Spleen (tissue), 11 donors: ENCODE results near the gene ARID3A. TPM values are rescaled to one million over a fixed set of nuclear protein-coding genes. Genes with fewer than 3 reads are reported as not detected.

Experiments
- DNase-seq: peaks from one replicate; pipeline ENCODE4 v3.0.0-alpha.2; 2020
- H3K27ac ChIP-seq, 8 donors: fragments of 200-600 bp; sonication (generic) in 7 of 8; 1 replicate in 4 of 8; 2 replicates in 4 of 8; pipeline versions ENCODE4 v1.5.0 to v1.8.0; 2016 to 2021; ENCODE audit warnings: inconsistent platforms in 4 of 8, mild to moderate bottlenecking in 4 of 8, moderate library complexity in 1 of 8
- H3K27me3 ChIP-seq, 7 donors: fragments of 200-600 bp; sonication (generic) in 6 of 7; replicated peaks in 1 of 7; 1 replicate in 4 of 7; 2 replicates in 3 of 7; pipeline versions ENCODE4 v1.5.0 to v1.8.0; 2016 to 2021; ENCODE audit warnings: inconsistent platforms in 3 of 7, mild to moderate bottlenecking in 1 of 7
- H3K36me3 ChIP-seq, 6 donors: fragments of 200-600 bp; sonication (generic) in 5 of 6; 1 replicate in 4 of 6; 2 replicates in 2 of 6; pipeline versions ENCODE4 v1.5.0 to v1.8.0; 2016 to 2021; ENCODE audit warnings: inconsistent platforms in 2 of 6
- H3K4me1 ChIP-seq, 6 donors: fragments of 200-600 bp; sonication (generic) in 5 of 6; 1 replicate in 3 of 6; 2 replicates in 3 of 6; pipeline versions ENCODE4 v1.5.0 to v1.8.0; 2016 to 2021; ENCODE audit warnings: inconsistent platforms in 3 of 6
- H3K4me3 ChIP-seq, 8 donors: fragments of 200-600 bp; sonication (generic) in 7 of 8; 1 replicate in 4 of 8; 2 replicates in 4 of 8; pipeline versions ENCODE4 v1.5.0 to v1.8.0; 2016 to 2021; ENCODE audit warnings: inconsistent platforms in 4 of 8, mild to moderate bottlenecking in 4 of 8, moderate library complexity in 2 of 8
- H3K9me3 ChIP-seq, 8 donors: fragments of 200-600 bp; sonication (generic) in 7 of 8; 1 replicate in 4 of 8; 2 replicates in 4 of 8; pipeline versions ENCODE4 v1.5.0 to v1.8.0; 2016 to 2021; ENCODE audit warnings: inconsistent platforms in 4 of 8
- POLR2A ChIP-seq, 3 donors: fragments of 450-650 bp; IDR thresholded peaks; one replicate each; pipeline ENCODE4 v1.5.1; 2017; ENCODE audit warnings: antibody characterized with exemption in 3 of 3, mild to moderate bottlenecking in 1 of 3
- POLR2AphosphoS5 ChIP-seq, 3 donors: sonication (generic); formaldehyde crosslinking; IDR thresholded peaks; one replicate each; pipeline ENCODE4 v1.5.1; 2017; ENCODE audit warnings: antibody characterized with exemption in 3 of 3
- WGBS, 5 donors: extraction: QIAGEN DNeasy Blood & Tissue Kit in 3 of 5; methylation state at CpG; one replicate each; pipeline versions ENCODE4 v1.1.5 to v1.1.7; 2013 to 2018; 5-methylcytosine and 5-hydroxymethylcytosine counted together
- intact Hi-C: fragments of 100-400 bp; cut with DNase I; formaldehyde crosslinking; loops from one replicate; pipeline ENCODE4 v1.15.0; 2023; ENCODE audit warnings: low total_unique reads
- polyA plus RNA-seq, 3 donors: library from polyadenylated mRNA; stranded (reverse); fragments of 200-250 nt; gene quantifications; one replicate each; pipeline ENCODE4 v1.2.1, GENCODE V29; 2013
- total RNA-seq, 7 donors: library from RNA; depleted of rRNA in 3 of 7; stranded (reverse); fragments of >200 nt in 3 of 7; fragmentation: NEBNext Ultra II Directional in 4 of 7; extraction: Animal tissue kit (Norgen Biotek cat#: 25700) in 4 of 7; gene quantifications; one replicate each; pipeline versions ENCODE4 v1.1.0 to v1.2.1, GENCODE V29; 2016 to 2021
- TF ChIP-seq, protein P1 (sequence below), 11 experiments: fragments of 200-600 bp in 7 of 11; fragments of 450-650 bp in 4 of 11; sonication (generic) in 4 of 11; IDR thresholded peaks in 8 of 11; conservative IDR thresholded peaks in 3 of 11; 1 replicate in 7 of 11; 2 replicates in 4 of 11; pipeline versions ENCODE4 v1.4.0 to v1.8.0; 2016 to 2021; ENCODE audit warnings: antibody characterized with exemption in 11 of 11, inconsistent platforms in 4 of 11, mild to moderate bottlenecking in 1 of 11
- donor health status: healthy with polysubstance abuse.
- donor health status: DM: no; HTN: no; CAD: no; lungs with moderate emphysema.
- donor health status: DM: no; HTN: no; CAD: no.
- donor health status: Bipolar disorder and iron deficiency.
- donor health status: healthy.
- donor health status: DM: no; HTN: no; CAD: no.
- donor health status: DM: yes; HTN: yes; CAD: no.

Gene ARID3A
- total and polyA plus RNA-seq, 10 donors = 2.5 to 42.5 (median 17.7) TPM

DNA sequence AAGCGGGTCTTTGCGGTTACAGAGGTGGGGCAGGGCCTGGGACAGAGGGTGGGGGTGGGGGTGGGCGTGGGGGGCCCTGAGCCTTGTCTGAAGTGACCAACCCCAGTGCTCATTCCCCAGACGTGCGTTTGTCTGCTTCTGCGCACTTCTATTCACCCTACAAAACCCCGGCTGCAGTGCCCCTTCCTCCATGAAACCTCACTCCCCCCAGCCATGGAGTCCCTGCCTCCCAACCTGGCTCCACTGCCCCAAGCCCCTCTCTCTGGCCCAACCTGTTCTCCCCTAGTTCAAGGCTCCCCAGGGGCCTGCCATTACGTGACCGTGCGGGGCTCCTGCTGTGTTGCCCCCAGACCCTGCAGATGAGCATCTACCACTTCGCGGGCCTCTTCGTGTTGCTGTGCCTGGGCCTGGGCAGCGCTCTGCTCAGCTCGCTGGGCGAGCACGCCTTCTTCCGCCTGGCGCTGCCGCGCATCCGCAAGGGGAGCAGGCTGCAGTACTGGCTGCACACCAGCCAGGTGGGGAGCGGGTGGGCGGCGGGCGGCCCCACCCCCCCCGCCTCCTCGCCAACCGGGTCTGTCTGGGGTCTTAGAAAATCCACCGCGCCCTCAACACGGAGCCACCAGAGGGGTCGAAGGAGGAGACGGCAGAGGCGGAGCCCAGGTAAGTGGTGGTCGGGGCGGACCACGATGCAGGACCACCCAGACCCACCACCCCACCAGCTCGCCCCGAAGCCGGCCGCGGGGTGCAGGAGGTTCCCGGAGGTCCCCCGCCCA lies 82.6 kb downstream of the ARID3A start:
- H3K27me3 ChIP-seq = peaks cover 0 to 13% (median 0%) of the 10 kb centered on the region in 7 donors

DNA sequence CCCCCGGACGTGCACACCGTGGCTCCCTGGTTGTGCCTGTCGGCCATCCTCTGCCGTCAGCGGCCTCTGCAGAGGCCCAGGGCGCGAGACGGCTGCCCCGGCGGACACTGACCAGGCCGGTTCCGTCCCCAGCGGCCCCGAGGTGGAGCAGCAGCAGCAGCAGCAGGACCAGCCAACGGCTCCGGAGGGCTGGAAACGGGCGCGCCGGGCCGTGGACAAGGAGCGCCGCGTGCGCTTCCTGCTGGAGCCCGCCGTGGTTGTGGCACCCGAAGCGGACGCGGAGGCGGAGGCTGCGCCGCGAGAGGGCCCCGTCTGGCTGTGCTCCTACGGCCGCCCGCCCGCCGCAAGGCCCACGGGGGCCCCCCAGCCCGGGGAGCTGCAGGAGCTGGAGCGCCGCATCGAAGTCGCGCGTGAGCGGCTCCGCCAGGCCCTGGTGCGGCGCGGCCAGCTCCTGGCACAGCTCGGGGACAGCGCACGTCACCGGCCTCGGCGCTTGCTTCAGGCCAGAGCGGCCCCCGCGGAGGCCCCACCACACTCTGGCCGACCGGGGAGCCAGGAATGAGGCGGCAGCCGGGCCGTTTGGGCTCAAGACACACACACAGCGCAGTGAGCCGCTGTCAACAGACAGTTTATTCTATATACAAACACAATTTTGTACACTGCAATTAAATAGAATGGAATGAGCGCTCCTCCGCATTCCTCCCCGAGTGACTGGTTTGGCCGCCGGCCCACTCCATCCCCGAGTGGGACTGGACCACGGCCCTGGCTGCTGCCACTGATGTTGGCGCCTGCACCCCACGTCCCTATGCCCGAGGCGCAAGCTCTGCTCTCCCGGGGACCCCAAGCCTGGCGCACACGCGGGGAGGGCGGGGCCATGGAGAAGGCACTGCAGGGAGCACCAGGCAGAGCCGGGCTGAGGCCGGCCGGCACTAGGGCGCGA lies 83.5 kb downstream of the ARID3A start:
- no peak for DNase-seq
- intact Hi-C loops = no loop called here
- H3K4me1 ChIP-seq = peaks cover under 1 to 39% (median 14%) of the 10 kb centered on the region in 6 donors
- H3K27me3 ChIP-seq = peaks cover 0 to 5% (median 0%) of the 10 kb centered on the region in 7 donors
- H3K36me3 ChIP-seq = peaks cover 3 to 74% (median 59%) of the 10 kb centered on the region in 6 donors
- no peaks in the 10 kb centered on the region for H3K9me3 ChIP-seq
- WGBS, 5 donors = 76 to 96% (median 84%) methylated on average over 18 to 92 of the region's 92 CpGs
- TF ChIP-seq POLR2A (IDR thresholded peaks at IDR 0.05) (no peak), POLR2AphosphoS5 (IDR thresholded peaks at IDR 0.05) (peak; percentile 31 to 71 (median 35))
- TF ChIP-seq, protein P1, sequence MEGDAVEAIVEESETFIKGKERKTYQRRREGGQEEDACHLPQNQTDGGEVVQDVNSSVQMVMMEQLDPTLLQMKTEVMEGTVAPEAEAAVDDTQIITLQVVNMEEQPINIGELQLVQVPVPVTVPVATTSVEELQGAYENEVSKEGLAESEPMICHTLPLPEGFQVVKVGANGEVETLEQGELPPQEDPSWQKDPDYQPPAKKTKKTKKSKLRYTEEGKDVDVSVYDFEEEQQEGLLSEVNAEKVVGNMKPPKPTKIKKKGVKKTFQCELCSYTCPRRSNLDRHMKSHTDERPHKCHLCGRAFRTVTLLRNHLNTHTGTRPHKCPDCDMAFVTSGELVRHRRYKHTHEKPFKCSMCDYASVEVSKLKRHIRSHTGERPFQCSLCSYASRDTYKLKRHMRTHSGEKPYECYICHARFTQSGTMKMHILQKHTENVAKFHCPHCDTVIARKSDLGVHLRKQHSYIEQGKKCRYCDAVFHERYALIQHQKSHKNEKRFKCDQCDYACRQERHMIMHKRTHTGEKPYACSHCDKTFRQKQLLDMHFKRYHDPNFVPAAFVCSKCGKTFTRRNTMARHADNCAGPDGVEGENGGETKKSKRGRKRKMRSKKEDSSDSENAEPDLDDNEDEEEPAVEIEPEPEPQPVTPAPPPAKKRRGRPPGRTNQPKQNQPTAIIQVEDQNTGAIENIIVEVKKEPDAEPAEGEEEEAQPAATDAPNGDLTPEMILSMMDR (IDR thresholded peaks at IDR 0.05 in 8 of 11, conservative IDR thresholded peaks at IDR 0.05 in 3 of 11) = no peak
- peak overlapping the region in 7 of 8 donors; percentile 46 to 78 (median 63) for H3K27ac ChIP-seq
- peak overlapping the region in 1 of 8 donors; percentile 1 for H3K4me3 ChIP-seq

More for the DNA sequence above, 82.6 kb downstream of the ARID3A start:
- Histone ChIP-seq H3K9me3 (no peaks in the 10 kb centered on the region), H3K27ac (peak overlapping the region in 6 of 8 donors; percentile 53 to 78 (median 65)), H3K36me3 (peaks cover 3 to 66% (median 51%) of the 10 kb centered on the region in 6 donors), H3K4me3 (peak overlapping the region in 1 of 8 donors; percentile 1), H3K4me1 (peaks cover 0 to 30% (median 6%) of the 10 kb centered on the region in 6 donors)
- intact Hi-C loops = no loop called here
- peak in 1 of 3 donors; percentile 53 for TF ChIP-seq POLR2AphosphoS5 (IDR thresholded peaks at IDR 0.05)
- TF ChIP-seq POLR2A (IDR thresholded peaks at IDR 0.05) = no peak
- TF ChIP-seq, protein P1 (IDR thresholded peaks at IDR 0.05 in 8 of 11, conservative IDR thresholded peaks at IDR 0.05 in 3 of 11) = no peak
- 91 to 93% (median 92%) methylated on average over 21 to 45 of the region's 45 CpGs for WGBS, 5 donors
- no peak for DNase-seq

- Histone ChIP-seq H3K9me3 (no peaks in the 10 kb centered on the region), H3K4me3 (no peak overlapping the region), H3K27me3 (no peaks in the 10 kb centered on the region), H3K36me3 (peaks cover 3 to 82% (median 64%) of the 10 kb centered on the region in 6 donors), H3K4me1 (peaks cover 8 to 46% (median 22%) of the 10 kb centered on the region in 6 donors), H3K27ac (peak overlapping the region in 6 of 8 donors; percentile 44 to 78 (median 62))
- TF ChIP-seq POLR2AphosphoS5 (IDR thresholded peaks at IDR 0.05) = peak in 1 of 3 donors; percentile 3
- TF ChIP-seq POLR2A (IDR thresholded peaks at IDR 0.05) = no peak
- TF ChIP-seq, protein P1 (IDR thresholded peaks at IDR 0.05 in 8 of 11, conservative IDR thresholded peaks at IDR 0.05 in 3 of 11) = no peak
- intact Hi-C loops = no loop called here
- no peak for DNase-seq
- 75 to 96% (median 79%) methylated on average over 17 to 29 of the region's 29 CpGs for WGBS, 5 donors
These were observed 84.2 kb downstream of the ARID3A start for GRCh38 chr19:1009981-1010538.
